Sigmoid colon (tissue), 4 donors: ENCODE measurements around the gene AP3B1.

Source experiments
- EP300 ChIP-seq, 4 donors: sonication (generic); formaldehyde crosslinking; IDR thresholded peaks; one replicate each; pipeline ENCODE4 v1.6.1; 2017; ENCODE audit warnings: antibody characterized with exemption in 4 of 4
- POLR2A ChIP-seq, 2 donors: fragments of 450-650 bp; IDR thresholded peaks; one replicate each; pipeline ENCODE4 v1.6.1; 2016; ENCODE audit warnings: antibody characterized with exemption in 2 of 2, mild to moderate bottlenecking in 2 of 2, moderate library complexity in 2 of 2
- TF ChIP-seq, protein P1 (sequence below), 4 experiments: fragments of 450-650 bp in 3 of 4; fragments of 200-600 bp in 1 of 4; IDR thresholded peaks; one replicate each; pipeline ENCODE4 v1.5.1; 2016 to 2019; ENCODE audit warnings: antibody characterized with exemption in 4 of 4, mild to moderate bottlenecking in 3 of 4, moderate library complexity in 2 of 4

DNA sequence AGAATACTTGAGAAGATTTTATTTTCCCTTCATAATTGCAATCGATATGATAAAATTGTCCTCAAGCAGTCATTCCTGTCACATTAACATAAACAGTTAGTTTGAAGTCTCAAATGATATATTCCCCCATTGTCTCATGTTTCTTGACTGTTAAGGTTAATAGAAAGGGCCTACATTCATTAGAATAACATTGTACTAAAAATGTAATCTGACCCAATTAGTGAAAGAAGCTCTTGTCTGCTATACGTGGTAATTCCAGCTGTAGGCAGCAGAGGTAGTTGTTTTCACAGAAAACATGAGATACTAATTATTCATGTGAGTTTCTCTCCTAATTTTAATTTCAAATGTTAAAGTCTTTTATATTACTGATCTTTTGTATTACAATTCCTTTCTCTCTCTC is 25.9 kb upstream of the AP3B1 start:
- TF ChIP-seq, protein P1, sequence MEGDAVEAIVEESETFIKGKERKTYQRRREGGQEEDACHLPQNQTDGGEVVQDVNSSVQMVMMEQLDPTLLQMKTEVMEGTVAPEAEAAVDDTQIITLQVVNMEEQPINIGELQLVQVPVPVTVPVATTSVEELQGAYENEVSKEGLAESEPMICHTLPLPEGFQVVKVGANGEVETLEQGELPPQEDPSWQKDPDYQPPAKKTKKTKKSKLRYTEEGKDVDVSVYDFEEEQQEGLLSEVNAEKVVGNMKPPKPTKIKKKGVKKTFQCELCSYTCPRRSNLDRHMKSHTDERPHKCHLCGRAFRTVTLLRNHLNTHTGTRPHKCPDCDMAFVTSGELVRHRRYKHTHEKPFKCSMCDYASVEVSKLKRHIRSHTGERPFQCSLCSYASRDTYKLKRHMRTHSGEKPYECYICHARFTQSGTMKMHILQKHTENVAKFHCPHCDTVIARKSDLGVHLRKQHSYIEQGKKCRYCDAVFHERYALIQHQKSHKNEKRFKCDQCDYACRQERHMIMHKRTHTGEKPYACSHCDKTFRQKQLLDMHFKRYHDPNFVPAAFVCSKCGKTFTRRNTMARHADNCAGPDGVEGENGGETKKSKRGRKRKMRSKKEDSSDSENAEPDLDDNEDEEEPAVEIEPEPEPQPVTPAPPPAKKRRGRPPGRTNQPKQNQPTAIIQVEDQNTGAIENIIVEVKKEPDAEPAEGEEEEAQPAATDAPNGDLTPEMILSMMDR (IDR thresholded peaks at IDR 0.05): peak in 2 of 4 experiments; percentile 31 to 34
- TF ChIP-seq EP300 (IDR thresholded peaks at IDR 0.05) (no peak), POLR2A (IDR thresholded peaks at IDR 0.05) (no peak)
